GM21723 (cell line): ENCODE results near the gene CACNG8.
"Not testable (repeated sequence)": the region's sequence is repeated elsewhere in the genome, so short reads cannot be mapped to it uniquely, and the experiment has no call there.

Experiments used
- ATAC-seq: cut with Tn5 transposase; IDR thresholded peaks from one replicate; pipeline ENCODE4 v1.9.1; 2021; ENCODE audit warnings: mild to moderate bottlenecking, moderate library complexity; ENCODE audit not compliant: unreplicated experiment

Gene CACNG8

DNA sequence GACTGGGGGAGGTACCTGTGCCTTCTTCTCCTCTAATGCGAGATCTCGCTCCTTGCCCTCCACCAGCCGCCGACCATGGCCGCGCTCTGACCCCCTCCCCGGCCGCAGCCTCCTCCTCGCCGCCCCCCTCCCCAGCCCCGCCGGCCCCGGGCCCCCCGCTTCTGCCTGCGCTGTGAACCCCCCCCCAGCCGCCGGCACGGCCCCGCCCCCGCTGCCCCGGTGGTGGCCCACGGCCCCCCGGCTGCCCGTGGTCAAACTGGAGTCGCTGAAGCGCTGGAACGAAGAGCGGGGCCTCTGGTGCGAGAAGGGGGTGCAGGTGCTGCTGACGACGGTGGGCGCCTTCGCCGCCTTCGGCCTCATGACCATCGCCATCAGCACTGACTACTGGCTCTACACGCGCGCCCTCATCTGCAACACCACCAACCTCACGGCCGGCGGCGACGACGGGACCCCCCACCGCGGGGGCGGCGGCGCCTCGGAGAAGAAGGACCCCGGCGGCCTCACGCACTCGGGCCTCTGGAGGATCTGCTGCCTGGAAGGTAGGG lies at the start of gene CACNG8:
TSS of gene CACNG8 (plus strand) at position 51 of the 545 bp plus-strand sequence.
- ATAC-seq = no peak

DNA sequence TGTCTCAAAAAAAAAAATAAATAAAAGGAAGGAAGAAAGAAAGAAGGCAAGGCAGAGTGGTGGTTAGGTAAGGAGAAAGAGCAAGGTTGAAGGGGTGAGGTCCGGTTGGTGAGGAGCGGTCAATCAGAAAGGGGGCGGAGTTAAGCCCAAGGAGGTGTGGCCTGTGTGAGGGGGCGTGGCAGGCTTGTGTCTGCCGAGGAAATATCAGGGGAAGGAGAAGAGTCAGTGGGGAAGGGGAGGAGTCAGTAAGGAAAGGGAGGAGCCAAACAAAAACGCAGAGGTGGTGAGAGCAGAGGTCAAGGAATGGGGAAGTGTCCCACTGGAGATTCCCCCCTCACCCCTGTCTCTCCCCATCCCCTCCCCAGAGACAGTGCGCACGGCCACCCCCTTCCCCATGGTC lies 47.7 kb upstream of the CACNG8 start:
- no peak for ATAC-seq

DNA sequence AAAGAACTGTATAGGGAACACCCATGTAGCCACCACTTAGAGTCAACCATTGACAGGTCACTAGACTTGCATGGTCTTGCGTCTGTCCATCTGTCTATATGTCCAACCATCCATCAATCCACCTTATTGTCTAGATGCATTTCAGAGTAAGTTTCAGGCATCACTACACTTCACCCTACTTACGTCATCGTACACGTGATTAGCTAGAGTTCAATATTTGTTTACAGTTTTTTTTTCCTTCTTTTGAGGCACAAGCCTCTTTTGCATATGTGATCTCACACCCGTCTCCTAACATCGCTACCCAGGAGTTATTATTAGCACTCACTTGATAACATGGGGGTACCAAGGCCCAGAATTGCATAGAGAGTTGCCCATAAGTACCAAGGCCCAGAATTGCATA lies 46.7 kb upstream of the CACNG8 start:
- no peak for ATAC-seq

DNA sequence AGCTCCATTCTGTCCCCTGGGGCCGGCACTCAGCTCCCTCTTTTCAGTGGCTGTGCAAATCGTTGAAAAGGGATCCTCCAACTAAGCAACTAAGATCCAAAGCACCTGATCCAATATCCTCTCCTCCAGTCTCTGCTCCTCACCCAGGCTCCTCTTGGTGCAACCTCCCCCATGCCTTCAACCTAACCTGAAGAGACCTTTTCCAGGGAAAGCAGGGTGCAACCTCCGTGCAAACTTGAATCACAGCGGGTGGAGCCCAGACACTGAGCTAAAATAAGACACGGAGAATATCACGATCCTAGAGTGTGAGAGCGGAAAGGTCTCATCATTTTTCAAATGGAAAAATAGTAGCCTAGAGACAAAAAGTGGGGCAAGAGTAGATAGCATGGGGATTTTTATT lies 45.4 kb upstream of the CACNG8 start:
- no peak for ATAC-seq

- no peak for ATAC-seq
Measured at GRCh38 chr19:53927739-53928138, 35.0 kb upstream of the CACNG8 start.

DNA sequence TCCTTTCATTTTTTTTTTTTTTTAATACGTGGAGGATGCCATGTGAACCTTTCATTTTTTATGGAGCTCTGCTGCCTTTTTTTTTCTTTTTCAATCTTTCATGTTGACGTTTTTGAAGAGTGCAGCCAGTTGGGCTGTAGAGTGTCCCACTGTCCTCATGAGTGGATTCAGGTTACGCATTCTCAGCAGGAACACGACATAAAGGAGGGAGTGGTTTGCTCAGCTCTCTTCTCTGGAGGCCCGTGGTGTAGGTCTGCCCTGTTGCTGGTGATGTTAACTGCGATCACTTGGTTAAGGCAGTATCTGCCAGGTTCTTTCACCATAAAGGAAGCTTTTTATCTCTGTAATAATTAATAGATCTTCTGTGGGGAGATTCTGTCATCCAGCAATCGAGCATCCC lies 26.7 kb upstream of the CACNG8 start:
- no peak for ATAC-seq

GRCh38 chr19:53942001-53942786 lies 20.5 kb upstream of the CACNG8 start:
- ATAC-seq = no peak

GRCh38 chr19:53944416-53944815 lies 18.3 kb upstream of the CACNG8 start:
- ATAC-seq = no peak

DNA sequence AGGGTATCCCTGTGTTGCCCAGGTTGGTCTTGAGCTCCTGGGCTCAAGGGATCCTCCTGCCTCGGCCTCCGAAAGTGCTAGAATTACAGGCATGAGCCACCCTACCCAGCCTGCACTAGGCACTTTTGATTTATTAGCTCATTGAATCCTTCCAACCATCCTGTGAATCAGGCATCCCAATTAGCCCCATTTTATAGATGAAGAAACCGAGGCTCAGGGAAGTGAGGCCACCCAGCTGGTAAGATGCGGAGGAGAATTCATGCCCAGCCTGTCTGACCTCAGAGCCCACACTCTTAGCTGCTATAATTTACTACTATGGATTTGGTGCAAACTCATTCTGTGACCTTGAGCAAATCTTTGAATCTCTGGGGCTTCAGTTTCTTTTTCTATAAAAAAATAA lies 17.8 kb upstream of the CACNG8 start:
- no peak for ATAC-seq

DNA sequence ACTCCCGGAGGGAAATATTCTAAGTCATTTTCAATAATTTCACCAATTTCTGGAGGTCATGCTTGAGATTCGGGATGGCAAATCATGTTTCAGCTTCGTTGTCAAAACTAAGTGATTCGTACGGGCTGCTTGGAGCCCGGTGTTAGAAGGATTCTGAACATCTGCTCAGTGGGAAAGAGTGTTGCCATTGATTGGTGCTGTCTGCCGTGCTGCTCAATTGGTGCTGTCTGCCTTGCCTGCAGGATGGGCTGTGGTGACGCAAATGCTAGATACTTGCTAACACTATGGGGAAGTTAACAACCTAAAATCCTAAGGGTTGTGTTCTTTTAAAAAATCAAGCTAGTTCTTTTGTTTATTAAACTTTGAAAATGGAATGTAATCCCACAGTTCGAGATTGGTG lies 17.3 kb upstream of the CACNG8 start:
- no peak for ATAC-seq

DNA sequence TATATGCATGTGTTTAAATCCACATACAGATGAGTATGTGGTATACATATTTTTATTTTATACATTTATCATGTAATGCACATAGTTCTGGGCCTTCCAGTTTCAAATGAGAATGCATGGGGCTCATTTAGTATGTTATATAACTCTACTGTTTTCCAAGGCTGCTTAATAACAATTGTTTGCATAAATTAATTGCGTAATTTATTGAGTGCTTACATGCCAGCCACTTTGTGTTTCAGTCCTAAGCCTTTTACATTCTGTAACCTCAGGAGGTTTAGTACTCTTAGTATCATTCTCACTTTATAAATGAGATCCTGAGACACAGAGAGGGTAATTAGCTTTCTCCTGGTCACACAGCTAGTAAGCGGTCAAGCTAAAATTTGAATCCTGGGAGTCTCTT lies 16.7 kb upstream of the CACNG8 start:
- ATAC-seq = no peak

- no peak for ATAC-seq
Measured at GRCh38 chr19:53947624-53948023, 15.1 kb upstream of the CACNG8 start.

DNA sequence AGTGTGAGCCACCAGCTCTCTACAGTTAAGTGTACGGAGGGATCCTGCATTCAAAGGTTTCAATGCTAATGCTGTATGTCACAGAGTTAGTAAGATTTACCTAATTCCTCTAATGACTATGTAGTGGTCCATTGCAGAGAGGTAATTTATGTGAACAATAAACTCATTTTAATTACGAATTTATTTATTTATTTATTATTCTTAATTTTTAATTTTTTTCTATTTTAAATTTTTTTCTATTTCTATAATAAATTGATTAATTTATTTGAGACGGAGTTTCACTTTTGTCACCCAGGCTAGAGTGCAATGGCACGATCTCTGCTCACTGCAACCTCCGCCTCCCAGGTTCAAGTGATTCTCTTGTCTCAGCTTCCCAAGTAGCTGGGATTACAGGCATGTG lies 14.1 kb upstream of the CACNG8 start:
- not testable (repeated sequence) for ATAC-seq

- no peak for ATAC-seq
Measured at GRCh38 chr19:53951436-53951835, 11.3 kb upstream of the CACNG8 start.

GRCh38 chr19:53951947-53952346 lies 10.8 kb upstream of the CACNG8 start:
- ATAC-seq = no peak

DNA sequence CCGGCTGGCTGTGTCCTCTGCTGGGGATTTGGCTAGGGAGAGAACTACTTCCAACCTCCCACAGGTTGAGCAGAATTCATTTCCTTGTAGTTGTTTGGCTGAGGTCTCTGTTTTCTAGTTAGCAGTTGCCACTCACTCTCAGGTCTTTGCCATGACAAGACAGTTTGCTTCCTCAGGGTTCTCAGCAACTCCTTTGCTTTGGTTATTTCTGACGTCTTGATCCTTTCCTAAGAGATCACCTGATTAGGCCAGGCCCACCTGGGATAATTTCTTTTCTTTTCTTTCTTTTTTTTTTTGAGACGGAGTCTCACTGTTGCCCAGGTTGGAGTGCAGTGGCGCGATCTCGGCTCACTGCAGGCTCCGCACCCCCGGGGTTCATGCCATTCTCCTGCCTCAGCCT lies 9.4 kb upstream of the CACNG8 start:
- ATAC-seq = no peak

GRCh38 chr19:53957448-53958167 lies 5.1 kb upstream of the CACNG8 start:
- ATAC-seq = no peak

DNA sequence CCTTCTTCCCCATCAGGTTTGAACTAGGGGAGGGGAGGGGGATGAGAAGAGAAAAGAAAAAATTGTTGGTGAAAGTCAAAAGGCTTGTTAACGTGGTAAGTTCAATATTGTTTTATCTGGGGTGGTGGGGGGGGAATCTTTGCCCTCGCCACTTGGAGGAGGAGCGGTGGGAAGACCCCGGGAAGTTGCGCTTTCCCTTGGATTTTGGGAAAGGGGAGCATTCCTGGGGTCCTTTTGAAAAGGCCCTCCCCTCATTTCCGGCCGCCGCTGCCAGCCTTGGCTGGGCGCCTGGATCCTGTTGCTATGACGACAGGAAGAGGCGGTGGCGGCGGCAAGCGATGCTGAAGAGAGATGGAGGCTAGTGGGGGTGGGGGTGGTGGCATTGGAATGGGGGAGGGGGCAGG lies 4.6 kb upstream of the CACNG8 start:
- no peak for ATAC-seq

DNA sequence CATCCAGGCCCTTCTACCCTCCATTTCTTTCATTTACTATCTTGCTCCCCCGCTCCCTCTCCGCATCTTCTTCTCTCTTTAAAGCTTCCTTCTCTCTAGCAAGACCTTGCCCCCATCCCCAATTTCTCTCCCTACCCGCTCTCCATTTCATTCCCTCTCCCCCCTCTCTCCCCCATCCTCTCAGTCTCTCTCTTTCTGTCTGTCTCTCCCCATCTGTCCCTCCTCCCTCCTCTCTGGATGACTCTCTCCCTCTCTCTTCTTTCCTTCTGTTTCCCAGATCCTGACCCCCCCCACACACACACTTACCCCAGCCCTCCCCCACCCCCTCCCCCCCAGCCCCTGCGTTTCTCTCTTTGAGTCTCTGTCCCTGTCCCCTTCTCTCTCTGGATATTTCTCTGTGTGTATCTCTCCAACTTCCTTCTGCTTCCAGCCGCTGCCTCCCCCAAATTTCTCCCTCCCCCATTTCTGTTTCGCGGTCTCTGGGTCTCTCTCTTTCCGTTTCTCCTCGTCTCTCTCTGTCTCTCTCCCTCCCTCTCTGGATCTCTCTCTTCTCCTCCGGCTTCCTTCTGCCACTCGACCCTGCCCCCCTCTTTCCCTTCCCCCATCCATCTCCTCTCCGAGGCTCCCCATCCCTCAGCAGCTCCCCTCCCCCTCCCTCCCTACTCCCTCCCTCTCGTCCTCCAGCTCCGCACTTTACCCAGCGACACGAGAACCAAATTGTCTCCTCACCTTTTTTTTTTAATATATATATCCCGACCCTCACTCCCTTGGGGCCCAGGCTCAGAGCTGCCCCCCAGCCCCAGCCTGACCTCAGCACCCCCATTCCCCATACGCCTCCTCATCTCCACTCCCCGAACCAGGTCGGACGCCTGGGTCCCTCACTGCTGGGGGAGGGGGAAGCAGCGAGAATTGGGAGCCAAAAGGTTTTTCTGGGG lies 3.6 kb upstream of the CACNG8 start:
- ATAC-seq = no peak

DNA sequence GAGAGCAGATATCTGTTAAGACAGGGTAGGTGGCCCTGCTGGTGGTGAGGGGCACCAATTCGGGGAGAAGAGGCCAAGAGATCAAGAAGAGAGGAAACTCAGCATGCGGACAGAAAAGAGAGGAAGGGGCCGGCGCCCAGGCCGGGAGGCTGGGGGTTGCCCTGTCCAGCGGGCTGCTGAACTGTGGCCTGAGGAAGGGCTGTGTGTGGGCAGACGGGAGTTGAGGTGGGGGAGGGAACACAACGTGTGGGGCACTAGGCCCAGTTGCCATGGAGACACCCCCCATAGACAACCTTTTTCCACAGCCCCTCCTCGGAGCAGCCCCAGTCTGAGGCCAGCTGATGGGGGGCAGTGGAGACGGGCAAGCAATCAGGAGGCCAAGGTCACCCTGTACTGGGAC lies 2.5 kb upstream of the CACNG8 start:
- ATAC-seq = no peak

GRCh38 chr19:53960886-53961285 lies 1.9 kb upstream of the CACNG8 start:
- ATAC-seq = no peak
